HEK293 (cell line): ENCODE data around the gene IL23R.

Experiments used
- CTCF ChIP-seq: fragments of 450-650 bp; formaldehyde crosslinking; IDR thresholded peaks from 2 replicates; pipeline ENCODE4 v1.5.1; 2016; ENCODE audit warnings: missing biosample characterization, missing genetic modification characterization
- REST ChIP-seq: fragments of 450-650 bp; formaldehyde crosslinking; IDR thresholded peaks from 2 replicates; pipeline ENCODE4 v1.5.1; 2016; ENCODE audit warnings: missing biosample characterization, missing genetic modification characterization
- SP2 ChIP-seq: fragments of 450-650 bp; formaldehyde crosslinking; IDR thresholded peaks from 2 replicates; pipeline ENCODE4 v1.5.1; 2016; ENCODE audit warnings: missing biosample characterization, missing genetic modification characterization
- ZBTB26 ChIP-seq: fragments of 450-650 bp; formaldehyde crosslinking; optimal IDR thresholded peaks from 2 replicates; pipeline ENCODE3; 2016; ENCODE audit warnings: missing biosample characterization, mild to moderate bottlenecking, missing genetic modification characterization
- ZNF169 ChIP-seq: fragments of 450-650 bp; formaldehyde crosslinking; IDR thresholded peaks from 2 replicates; pipeline ENCODE4 v1.5.1; 2016; ENCODE audit warnings: missing biosample characterization, missing genetic modification characterization
- ZNF239 ChIP-seq: fragments of 450-650 bp; formaldehyde crosslinking; IDR thresholded peaks from 2 replicates; pipeline ENCODE4 v1.5.1; 2016; ENCODE audit warnings: missing biosample characterization, missing genetic modification characterization
- ZNF391 ChIP-seq: fragments of 450-650 bp; formaldehyde crosslinking; IDR thresholded peaks from 2 replicates; pipeline ENCODE4 v1.5.1; 2016; ENCODE audit warnings: low read depth, missing biosample characterization, missing genetic modification characterization, borderline replicate concordance
- ZNF76 ChIP-seq: fragments of 450-650 bp; formaldehyde crosslinking; IDR thresholded peaks from 2 replicates; pipeline ENCODE4; 2016; ENCODE audit warnings: low read depth, missing biosample characterization, missing genetic modification characterization, borderline replicate concordance
- ZSCAN5A ChIP-seq: fragments of 450-650 bp; formaldehyde crosslinking; IDR thresholded peaks from 2 replicates; pipeline ENCODE4 v1.5.1; 2016; ENCODE audit warnings: missing biosample characterization, missing genetic modification characterization

- TF ChIP-seq SP2 (tag by site-specific recombination) (no peak), ZNF169 (tag by site-specific recombination) (no peak), CTCF (tag by site-specific recombination) (no peak), ZSCAN5A (no peak), ZNF239 (tag by site-specific recombination) (no peak), ZBTB26 (no peak), ZNF76 (tag by site-specific recombination) (no peak), ZNF391 (tag by site-specific recombination) (no peak), REST (no peak)
These were observed 90.9 kb downstream of the IL23R start for GRCh38 chr1:67257173-67257535.
